ENCODE measurements around the gene TGFB1.

Gene TGFB1

DNA sequence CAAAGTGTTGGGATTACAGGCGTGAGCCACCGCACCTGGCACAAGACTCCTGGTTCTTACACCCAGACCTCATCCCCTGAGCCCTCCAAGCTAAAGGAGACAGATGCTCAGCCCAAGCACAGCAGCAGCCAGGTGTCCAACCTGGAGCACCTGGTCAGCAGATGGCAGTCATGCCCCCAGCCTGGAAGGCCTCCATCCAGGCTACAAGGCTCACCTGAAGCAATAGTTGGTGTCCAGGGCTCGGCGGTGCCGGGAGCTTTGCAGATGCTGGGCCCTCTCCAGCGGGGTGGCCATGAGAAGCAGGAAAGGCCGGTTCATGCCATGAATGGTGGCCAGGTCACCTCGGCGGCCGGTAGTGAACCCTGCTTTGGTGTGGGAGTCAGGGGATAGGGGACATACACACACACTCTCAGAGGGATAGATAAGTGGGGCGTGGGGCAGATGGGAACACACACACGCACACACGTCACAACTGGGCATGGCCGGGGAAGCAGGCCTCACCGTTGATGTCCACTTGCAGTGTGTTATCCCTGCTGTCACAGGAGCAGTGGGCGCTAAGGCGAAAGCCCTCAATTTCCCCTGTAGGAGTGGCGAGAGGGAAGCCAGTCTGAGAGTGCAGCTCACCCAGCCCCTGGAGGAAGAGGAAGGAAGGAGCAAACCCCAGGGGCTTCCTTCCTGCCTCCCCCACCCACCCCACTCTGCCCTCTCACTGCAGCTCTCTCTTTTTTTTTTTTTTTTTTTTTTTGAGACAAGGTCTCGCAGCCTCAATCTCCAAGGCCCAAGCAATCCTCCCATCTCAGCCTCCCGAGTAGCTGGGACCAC, 11.8 kb downstream of the TGFB1 start:
- DNase-seq: no peak

DNA sequence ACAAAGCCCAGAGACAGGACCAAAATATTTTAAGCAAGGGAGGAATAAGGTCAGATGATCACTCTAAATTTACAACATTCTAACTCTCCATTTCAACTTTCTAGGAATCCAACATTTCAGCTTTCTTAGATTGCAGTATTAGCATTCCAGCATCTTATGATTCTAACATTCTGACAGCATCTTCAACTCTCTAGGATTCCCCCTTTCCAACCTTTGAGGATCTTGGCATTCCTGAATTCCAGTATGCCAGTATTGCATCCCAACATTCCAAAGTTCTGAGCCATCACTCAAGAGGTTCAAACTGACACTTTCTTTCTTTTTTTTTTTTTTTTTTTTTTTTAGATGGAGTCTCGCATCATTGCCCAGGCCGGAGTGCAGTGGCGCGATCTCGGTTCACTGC, 13.8 kb downstream of the TGFB1 start:
- DNase-seq: peak; percentile 91

DNA sequence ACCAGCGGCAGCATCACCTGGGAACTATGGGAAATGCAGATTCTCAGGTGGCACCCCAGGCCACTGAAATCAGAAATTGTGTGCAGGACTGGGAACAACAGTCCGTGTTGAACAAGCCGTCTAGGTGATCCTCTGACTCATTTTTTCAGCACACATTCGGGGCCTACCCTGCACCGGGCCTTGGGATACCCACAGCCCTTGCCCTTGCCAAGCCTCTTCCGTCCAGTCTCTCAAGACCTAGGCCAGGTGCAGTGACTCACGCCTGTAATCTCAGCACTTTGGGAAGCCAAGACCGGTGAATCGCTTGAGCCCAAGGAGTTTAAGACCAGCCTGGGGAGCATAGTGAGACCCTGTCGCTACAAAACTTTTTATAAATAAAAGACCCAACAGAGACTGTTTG, 18.3 kb downstream of the TGFB1 start:
- DNase-seq: no peak

DNA sequence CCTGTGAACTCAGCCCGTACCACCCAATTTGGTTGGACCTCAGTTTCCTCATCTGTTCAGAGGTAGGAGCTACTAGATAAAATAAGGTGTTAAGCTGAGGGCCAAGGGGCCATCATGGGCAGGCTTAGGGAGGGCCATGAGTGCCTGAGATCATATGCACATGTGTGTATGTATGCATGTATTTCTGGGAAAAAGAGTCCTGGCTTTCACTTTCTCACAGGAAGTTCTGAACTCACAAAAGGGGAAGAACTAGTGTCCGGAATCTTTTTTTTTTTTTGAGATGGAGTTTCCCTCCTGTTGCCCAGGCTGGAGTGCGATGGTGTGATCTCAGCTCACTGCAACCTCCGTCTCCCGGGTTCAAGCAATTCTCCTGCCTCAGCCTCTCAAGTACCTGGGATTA, 18.9 kb downstream of the TGFB1 start:
- DNase-seq: no peak

DNA sequence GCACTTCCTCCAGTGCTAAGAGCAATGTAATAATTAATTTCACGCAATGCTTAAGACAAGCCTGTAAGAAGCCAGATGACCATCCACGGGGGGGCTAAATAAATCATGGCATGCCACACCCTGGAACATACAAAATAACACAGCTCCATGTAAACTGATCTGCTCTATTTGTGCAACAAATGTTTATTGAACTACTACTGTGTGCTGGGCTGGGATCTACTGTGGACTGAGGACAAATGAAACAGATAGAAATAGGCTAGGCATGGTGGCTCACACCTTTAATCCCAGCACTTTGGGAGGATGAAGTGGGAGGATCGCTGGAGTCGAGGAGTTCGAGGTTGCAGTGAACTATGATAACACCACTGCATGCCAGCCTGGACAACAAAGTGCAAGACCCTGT, 21.3 kb downstream of the TGFB1 start:
- DNase-seq: no peak

DNA sequence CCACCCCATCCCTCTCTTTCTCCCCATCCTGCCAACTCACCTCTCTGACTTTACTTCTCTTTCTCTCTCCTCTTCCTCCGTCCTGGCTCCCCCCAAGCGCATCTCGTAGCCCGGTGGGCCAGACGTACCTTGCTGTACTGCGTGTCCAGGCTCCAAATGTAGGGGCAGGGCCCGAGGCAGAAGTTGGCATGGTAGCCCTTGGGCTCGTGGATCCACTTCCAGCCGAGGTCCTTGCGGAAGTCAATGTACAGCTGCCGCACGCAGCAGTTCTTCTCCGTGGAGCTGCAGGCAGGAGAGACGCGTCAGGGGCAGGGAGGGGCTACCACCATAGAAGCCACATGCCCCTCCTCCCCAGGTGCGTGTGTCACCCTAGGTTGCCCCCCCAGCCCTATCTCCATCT, 21.7 kb downstream of the TGFB1 start:
- no peak for DNase-seq

DNA sequence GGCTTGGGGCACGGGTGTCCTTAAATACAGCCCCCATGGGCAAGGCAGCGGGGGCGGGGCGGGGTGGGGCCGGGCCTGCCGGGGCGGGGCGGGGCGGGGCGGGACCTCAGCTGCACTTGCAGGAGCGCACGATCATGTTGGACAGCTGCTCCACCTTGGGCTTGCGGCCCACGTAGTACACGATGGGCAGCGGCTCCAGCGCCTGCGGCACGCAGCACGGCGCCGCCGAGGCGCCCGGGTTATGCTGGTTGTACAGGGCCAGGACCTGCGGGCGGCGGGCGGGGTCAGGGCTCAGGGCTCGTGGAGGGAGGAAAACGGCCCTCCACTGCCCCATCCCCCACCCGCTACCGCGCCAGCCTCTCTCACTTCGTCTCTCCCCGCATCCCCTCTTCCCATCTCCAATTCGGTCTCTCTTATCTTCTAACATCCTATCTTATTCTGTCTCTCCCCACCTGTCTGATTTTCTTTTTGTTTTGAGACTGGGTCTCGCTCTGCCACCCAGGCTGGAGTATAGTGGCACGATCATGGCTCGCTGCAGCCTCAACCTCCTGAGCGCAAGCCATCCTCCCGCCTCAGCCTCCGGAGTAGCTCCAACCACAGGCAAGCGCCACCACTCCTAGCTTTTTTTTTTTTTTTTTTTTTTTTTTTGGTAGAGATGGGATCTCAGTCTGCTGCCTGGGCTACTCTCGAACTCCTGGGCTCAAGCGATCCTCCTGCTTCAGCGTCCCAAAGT, 22.6 kb downstream of the TGFB1 start:
- DNase-seq: no peak

DNA sequence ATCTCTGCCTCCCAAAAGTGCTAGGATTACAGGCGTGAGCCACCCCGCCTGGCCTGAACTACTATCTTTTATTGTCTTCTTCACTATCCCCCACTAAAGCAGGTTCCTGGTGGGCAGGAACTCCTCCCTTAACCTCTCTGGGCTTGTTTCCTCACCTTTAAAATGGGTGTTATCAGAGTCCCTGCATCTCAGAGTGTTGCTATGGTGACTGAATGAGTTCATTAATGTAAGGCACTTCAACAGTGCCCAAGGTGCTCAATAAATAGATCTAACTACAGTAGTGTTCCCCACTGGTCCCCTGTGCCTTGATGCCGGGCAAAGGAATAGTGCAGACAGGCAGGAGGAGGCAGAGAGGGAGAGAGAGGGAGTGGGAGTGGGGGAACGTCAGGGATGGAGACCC, 23.2 kb downstream of the TGFB1 start:
- DNase-seq: no peak

DNA sequence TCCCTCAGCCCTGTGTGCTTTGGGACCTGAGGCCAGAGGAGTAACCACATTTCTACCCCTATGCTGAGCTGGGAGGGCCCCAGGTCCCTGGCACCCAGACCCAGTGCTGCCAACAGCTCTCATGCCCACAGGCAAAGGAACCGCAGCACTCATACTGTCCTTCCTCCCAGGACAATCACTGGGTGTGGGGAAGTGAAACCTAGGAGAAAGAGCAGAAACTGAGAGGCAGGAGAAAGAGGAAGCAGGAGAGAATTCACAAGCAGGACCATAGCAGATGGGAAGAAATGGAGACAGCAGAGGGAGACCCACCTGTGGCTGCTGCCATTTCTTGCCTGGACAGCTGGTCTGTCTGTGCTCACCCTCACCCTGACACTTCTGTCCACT, 24.9 kb downstream of the TGFB1 start:
- no peak for DNase-seq

DNA sequence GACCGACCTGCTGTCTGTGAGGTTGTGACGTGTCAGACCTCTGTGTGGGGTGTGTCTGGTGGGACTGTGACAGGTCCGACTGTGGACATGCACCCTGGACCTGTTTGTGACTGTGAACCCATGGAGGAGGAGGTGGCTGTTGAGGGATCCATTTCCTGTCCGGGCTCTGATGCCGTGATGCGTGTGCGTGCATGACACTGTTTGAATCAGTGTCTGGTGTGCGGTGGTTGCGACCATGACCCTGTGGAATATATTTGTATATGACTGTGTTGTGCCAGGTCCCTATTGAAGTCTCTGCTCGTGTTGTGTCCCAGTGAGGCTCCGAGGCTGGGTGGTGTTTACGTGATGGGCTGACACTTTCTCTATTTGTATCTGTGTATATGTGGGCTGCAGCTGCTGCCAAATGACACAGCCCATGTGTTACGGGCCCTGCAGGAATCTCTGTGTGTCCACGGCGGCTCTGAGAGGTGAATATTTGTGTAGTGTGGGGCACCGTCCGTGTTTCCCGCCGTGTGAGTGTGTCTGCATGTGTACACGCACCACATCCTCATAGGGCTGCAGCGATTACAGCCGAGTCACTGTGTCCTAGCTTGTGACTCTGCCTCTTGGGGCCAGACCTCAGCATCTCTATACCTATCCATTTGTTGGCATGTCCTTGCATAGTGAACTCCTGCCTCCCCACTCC, 25.4 kb downstream of the TGFB1 start:
- no peak for DNase-seq

DNA sequence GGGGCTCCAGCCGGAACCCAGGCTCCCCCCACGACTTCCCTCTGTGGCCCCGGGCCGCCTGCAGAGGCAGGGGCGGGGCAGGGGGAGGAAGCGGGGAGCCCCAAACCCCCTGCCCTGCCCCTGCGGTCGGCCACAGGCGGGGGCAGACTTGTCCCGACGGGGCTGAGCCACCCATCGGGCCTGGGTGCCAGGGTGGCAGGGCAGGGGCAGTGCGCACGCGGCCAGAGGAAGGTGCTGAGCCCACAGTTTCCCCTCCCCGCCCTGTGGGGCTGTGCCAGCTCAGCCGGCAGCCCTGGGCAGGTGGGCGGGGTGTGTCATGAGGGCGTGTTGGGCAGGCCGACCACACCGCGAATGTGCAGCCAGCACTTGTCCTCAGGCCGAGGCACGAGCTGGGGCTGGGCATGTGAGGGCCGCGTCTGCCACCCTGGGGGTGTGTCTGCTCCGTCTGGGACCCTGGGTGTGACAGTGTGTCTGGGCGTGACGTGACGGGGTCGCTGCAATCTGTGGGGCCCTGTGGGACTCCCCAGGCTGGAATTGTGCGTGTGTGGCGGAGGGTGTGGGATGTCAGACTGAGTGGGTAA, 26.1 kb downstream of the TGFB1 start:
- DNase-seq: no peak

DNA sequence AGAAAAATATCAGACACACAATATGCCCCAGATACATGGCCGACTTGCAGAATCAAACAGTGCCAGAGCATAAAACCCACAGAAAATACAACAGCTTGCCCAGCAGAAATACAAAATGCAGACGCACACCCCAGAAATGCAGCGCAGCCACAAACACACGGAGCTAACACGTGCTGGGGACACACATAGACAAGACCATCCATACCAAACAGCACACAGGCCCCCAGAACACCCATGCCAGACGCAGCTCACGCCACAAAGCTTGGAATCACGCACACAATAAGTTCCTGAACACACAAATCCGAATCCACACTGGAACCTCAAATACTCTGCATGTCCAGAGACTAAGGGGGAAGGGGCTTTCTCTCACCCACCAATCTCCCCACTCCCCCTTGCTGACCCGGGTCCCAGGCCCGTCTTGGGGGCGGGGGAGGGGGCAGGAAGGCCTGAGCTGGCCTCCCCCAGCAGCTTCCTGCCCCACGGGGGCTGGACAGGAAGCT, 26.6 kb downstream of the TGFB1 start:
- DNase-seq: no peak

DNA sequence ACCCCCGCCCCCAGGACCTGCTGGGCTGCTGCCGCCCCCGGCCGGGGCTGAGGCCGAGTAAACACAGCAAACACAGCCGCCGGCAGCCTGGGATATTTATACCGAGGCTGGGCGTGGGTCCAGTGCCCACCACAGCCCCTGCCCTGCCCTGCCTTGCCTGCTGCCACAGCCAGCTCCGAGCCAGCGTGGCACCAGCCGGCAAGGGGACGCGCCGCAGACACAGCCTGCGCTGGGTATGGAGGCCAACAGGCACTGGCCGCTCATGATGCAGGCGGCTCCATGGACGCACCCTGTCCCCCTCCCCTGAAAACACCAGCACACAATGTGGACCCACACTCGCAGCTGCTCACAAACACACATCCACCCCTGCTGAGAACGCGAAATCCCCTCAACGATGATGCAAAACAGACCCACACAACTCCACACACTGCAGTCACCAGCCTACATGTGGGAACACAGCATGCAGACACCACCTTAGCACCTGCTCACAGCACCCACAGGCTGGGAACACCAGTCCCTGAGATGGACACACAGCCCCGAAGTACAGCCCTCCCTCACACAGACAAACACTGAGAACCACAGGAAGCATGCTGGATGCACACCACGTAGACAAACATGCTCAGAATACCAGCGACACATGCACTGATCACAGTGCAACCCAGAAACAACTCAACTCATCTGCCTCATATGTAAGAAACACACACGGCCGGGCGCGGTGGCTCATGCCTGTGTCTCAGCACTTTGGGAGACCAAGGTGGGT, 27.6 kb downstream of the TGFB1 start:
- DNase-seq: peak; percentile 90

DNA sequence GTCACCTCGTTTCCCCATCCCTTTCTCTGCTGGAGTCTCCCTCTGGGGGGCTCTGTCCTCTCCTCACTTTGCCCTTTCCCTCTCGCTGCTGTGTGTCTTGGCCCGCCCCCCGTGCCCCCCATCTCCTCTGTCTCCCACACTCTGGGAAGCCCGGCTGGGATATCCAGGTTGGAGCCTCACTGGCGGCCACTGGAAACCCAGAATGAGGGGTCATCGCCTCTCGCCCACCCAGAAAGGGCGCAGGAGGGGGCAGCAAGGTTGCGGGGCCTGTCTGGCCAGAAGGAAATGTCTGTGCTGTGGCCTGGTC, 28.1 kb downstream of the TGFB1 start:
- no peak for DNase-seq

DNA sequence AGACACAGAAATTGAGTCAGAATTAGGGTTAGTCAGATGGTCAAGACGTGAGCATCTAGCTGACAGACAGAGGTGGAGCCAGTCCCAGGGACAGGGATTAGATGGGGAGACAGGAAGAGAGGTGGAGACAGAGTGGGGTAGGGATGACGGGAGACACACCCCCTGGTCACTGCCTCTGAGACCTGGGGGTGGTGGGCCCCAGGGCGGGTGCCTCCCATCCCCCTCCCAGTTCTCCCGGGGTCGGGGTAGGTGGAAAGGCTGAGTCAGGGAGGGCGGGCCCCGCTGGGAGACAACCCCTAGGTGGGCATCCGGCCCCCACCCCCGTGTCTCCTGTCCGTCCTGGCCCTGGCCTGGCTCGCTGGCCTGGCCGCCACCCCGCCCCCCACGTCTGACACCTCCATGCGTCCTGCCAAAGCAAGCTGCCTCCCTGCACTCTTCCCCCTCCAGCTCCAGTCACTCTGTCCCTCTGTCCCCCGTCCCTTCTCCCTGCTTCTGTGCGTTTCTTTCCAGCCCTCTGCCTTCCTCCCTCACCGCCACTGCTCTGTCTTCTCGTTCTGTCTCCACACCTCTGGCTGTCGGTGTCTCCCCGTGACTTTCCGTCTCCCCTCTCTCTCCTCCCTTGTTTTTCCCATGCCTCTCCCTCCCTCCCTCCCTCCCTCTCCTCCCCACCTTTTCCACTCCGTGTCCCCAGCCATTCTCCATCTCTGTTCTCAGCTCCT, 28.6 kb downstream of the TGFB1 start:
- DNase-seq: peak; percentile 87

DNA sequence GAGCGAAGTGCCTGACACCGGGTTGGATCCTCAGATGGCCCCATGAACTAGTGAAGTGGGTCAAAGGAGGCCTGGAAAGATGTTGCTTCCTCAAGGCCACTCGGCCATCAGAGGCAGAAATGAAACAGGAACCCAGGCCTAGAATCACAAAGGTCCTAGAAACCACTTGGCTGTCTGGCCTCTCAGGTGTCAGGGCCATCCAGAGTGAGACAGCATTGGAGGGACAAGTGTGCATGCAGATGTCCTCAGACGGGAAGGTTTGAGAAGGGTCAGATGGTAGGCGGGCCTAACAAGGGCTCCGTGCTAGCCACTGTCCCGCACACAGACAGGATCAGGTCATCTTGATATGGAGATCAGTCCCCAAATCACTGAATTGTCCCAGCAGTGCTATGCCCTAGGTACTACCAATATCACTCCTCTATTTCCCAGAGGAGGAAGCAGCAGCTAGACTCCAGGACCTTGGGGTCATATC, 29.5 kb downstream of the TGFB1 start:
- DNase-seq: no peak

DNA sequence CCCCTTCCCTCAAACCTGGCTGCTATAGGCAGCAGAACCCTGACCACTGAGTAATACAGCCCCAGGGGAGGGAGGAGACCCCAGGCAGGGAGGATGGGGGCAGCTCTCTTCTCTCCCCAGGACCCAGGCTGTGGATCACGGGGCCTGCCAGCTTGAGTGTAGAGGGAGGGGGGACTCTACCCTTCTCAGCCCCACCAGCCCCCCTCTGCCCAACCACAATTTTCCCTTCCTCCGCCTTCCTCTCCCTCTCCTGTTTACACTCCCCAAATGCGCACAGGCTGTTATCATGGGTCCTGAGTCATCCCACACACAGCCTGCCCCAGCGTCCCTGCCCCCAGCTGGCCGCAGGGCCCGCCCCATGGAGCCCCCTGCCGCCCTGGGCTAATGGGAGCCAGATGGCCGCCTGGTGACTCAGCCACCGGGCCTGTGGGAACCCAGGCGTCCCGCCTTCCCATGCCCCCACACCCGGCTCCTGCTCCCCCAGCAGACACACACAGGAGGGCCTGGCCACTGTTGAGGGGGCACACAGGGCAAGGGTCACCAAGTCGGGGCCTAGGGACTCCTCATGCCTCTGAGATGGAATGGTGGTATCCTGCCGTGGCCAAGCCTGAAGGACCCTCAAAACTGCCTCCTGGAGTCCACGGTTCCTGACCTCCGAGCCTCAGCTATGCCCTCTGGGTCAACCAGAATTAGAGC, 30.1 kb downstream of the TGFB1 start:
- peak; percentile 99 for DNase-seq

DNA sequence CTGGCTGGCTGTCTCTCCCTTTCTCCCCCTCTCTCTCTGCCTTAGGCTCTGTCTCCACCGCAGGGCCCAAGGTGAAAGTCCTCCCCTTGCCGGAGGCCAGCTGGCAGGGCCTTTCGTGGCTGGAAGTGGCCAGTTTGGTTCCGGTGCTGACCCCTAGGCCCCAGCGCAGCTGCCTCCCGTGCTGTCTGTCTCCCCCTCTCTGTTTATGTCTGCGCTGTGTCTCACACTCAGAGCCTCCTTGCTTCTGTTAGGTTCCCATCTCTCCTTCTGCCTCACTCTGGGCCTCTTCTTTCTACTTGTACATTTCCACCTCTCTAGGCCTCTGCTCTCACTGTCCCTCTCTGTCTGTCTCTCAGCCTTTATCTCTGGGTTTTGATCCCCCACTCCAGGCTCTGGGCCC, 30.7 kb downstream of the TGFB1 start:
- DNase-seq: no peak

DNA sequence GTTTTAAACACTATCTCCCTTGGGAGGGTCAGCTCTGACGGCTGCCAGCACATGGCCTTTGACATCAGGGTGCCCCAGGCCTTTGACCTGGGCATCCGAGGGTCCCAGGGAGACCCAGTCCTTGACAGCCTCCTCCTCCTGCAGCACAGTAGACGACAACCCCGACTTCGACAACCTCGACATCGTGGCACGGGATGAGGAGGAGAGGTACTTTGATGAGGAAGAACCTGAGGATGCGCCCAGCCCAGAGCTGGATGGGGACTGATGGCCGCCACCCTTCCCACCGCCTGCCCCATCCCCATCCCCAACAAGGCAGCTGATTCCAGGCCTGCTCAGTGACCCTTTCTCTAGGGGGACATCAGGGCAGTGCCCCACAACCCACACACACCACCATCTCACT, 31.3 kb downstream of the TGFB1 start:
- DNase-seq: no peak

DNA sequence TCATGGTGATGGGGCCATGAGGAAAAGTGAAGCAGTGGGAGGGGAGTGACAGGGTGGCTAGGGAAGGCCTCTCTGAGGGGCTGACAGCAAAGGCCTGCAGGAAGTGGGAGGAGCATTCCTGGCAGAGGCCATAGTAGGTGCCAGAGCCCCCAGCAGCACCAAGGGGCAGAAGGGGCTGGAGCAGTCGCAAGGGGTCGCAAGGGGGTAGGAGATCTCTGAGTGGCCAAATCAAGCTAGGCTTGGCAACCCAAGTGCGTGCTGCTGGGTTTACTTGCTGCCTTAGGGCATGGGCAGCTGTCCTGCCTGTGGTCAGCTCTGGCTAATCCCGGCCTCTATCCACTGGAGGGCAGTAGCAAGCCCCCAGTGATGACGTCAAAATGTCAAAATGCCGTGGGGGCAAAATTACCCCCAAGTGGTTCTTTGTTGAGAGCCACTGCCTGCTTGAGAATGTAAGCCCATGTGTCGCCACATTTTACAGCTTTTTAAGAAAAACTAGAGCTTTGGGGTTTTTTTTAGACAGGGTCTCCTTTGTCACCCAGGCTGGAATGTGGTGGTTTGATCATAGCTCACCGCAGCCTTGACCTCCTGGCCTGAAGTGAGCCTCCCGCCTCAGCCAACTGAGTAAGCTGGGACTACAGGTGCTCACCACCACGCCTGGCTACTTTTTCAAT, 32.0 kb downstream of the TGFB1 start:
- DNase-seq: peak; percentile 72

DNA sequence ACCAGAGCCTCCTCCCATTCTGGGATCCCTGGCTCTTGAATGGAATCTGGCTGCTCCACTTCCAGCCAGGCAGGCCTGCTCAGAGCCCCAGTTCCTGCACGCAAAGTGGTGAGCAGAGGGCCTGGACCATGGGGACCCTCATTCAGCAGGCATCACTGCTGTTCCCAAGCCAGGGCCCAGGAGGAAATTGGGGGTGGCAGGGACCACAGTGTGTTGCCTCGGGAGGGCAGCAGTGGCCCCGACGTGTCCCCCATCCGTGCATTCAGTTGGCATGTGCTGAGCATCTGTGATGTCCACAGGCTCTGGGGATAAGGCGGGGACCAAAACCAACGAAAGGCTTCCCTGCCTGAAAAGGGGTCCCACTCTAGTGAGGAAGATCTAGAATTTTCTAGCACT, 32.5 kb downstream of the TGFB1 start:
- no peak for DNase-seq
